ENCODE results near the gene SENP6. TPM values are rescaled to one million over a fixed set of nuclear protein-coding genes. Genes with fewer than 3 reads are reported as not detected.
"Not testable (repeated sequence)": the region's sequence is repeated elsewhere in the genome, so short reads cannot be mapped to it uniquely, and the experiment has no call there.

The SENP6 gene
- polyA plus RNA-seq, 1 experiment = 9.9 TPM

GRCh38 chr6:75666592-75666991 lies 64.9 kb downstream of the SENP6 start:
- no peak for TF ChIP-seq CTCF (IDR thresholded peaks at IDR 0.05; ENCODE audit: insufficient read depth, low read depth, low read length)
- ChIA-PET POLR2A (no interaction called here), CTCF (no interaction called here)
- no peaks in the 10 kb centered on the region for H3K27me3 ChIP-seq (ENCODE audit: control insufficient read depth, insufficient read depth, low read length)
- peaks cover 2% of the 10 kb centered on the region for H3K36me3 ChIP-seq (ENCODE audit: control insufficient read depth, insufficient read depth, low read length)
- DNase-seq (ENCODE audit: low read depth) = no peak
- no peak overlapping the region for H3K4me3 ChIP-seq (ENCODE audit: low read depth, low read length)

DNA sequence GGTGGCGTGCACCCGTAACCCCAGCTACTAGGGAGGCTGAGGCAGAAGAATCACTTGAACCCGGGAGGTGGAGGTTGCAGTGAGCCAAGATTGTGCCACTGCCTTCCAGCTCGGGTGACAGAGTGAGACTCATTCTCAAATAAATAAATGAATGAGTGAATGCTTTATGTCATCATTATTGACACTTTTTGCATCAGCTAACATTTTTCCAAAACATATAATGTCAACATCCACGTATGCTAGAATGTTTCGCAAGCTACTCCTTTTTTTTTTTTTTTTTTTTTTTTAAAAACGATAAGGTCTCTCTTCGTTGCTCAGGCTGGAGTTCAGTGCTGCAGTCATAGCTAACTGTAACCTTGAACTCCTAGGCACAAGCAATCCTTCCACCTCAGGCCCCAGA lies 72.2 kb downstream of the SENP6 start:
- ChIA-PET POLR2A (no interaction called here), CTCF (interaction anchor here (0.6 kb wide), 1 partner anchor 1293 kb away, joined by 3 read pairs; no protein-coding TSS in a partner anchor)
- peaks cover 2% of the 10 kb centered on the region; the same call in 1 of the 2 replicates for H3K36me3 ChIP-seq (ENCODE audit: control insufficient read depth, insufficient read depth, low read length)

GRCh38 chr6:75676377-75676776 lies 74.7 kb downstream of the SENP6 start:
- peaks cover 2% of the 10 kb centered on the region for H3K36me3 ChIP-seq (ENCODE audit: control insufficient read depth, insufficient read depth, low read length)
- no peaks in the 10 kb centered on the region for H3K27me3 ChIP-seq (ENCODE audit: control insufficient read depth, insufficient read depth, low read length)
- DNase-seq (ENCODE audit: low read depth) = no peak
- POLR2A ChIA-PET = no interaction called here
- CTCF ChIA-PET = no interaction called here
- no peak overlapping the region for H3K4me3 ChIP-seq (ENCODE audit: low read depth, low read length)
- no peak for TF ChIP-seq CTCF (IDR thresholded peaks at IDR 0.05; ENCODE audit: insufficient read depth, low read depth, low read length)

More for the DNA sequence above, 72.2 kb downstream of the SENP6 start:
- Histone ChIP-seq H3K4me3 (ENCODE audit: low read depth, low read length) (no peak overlapping the region), H3K27me3 (ENCODE audit: control insufficient read depth, insufficient read depth, low read length) (no peaks in the 10 kb centered on the region)
- TF ChIP-seq CTCF (IDR thresholded peaks at IDR 0.05; ENCODE audit: insufficient read depth, low read depth, low read length) = no peak
- no peak for DNase-seq (ENCODE audit: low read depth)

- POLR2A ChIA-PET; H3K27me3 ChIP-seq (ENCODE audit: control insufficient read depth, insufficient read depth, low read length); H3K4me3 ChIP-seq (ENCODE audit: low read depth, low read length); H3K36me3 ChIP-seq (ENCODE audit: control insufficient read depth, insufficient read depth, low read length); DNase-seq (ENCODE audit: low read depth); CTCF ChIA-PET: not testable (repeated sequence)
These were observed 80.9 kb downstream of the SENP6 start for GRCh38 chr6:75682548-75682947.

DNA sequence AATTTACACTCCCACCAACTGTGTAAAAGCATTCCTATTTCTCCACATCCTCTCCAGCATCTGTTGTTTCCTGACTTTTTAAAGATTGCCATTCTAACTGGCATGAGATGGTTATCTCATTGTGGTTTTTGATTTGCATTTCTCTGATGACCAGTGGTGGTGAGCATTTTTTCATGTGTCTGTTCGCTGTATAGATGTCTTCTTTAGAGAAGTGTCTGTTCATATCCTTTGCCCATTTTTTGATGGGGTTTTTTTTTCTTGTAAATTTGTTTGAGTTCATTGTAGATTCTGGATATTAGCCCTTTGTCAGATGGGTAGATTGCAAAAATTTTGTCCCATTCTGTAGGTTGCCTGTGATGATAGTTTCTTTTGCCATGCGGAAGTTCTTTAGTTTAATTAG lies 81.3 kb downstream of the SENP6 start:
- H3K4me3 ChIP-seq (ENCODE audit: low read depth, low read length); CTCF ChIA-PET; H3K36me3 ChIP-seq (ENCODE audit: control insufficient read depth, insufficient read depth, low read length); POLR2A ChIA-PET; DNase-seq (ENCODE audit: low read depth); H3K27me3 ChIP-seq (ENCODE audit: control insufficient read depth, insufficient read depth, low read length): not testable (repeated sequence)

DNA sequence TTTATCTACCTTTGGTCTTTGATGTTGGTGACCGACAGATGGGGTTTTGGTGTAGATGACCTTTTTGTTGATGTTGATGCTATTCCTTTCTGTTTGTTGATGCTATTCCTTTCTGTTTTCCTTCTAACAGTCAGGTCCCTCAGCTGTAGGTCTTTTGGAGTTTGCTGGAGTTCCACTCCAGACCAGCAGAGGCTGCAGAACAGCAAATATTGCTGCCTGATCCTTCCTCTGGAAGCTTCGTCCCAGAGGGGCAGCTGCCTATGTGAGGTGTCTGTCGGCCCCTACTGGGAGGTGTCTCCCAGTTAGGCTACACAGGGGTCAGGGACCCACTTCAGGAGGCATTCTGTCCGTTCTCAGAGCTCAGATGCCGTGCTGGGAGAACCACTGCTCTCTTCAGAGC lies 85.9 kb downstream of the SENP6 start:
- POLR2A ChIA-PET; H3K36me3 ChIP-seq (ENCODE audit: control insufficient read depth, insufficient read depth, low read length): not testable (repeated sequence)

DNA sequence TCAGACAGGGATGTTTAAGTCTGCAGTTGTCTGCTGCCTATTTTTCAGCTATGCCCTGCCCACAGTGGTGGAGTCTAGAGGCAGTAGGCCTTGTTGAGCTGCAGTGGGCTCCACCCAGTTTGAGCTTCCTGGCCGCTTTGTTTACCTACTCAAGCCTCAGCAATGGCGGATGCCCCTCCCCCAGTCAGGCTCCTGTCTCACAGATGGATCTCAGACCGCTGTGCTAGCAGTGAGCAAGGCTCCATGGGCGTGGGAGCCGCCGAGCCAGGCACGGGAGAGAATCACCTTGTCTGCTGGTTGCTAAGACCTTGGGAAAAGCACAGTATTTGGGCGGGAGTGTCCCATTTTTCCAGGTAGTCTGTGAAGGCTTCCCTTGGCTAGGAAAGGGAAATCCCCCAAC lies 86.3 kb downstream of the SENP6 start:
- POLR2A ChIA-PET; H3K27me3 ChIP-seq (ENCODE audit: control insufficient read depth, insufficient read depth, low read length); DNase-seq (ENCODE audit: low read depth); H3K4me3 ChIP-seq (ENCODE audit: low read depth, low read length); H3K36me3 ChIP-seq (ENCODE audit: control insufficient read depth, insufficient read depth, low read length): not testable (repeated sequence)
- CTCF ChIA-PET = interaction anchor here (1.1 kb wide), 1 partner anchor 19 kb away, joined by 3 read pairs; no protein-coding TSS in a partner anchor

More for the DNA sequence above, 85.9 kb downstream of the SENP6 start:
- H3K27me3 ChIP-seq (ENCODE audit: control insufficient read depth, insufficient read depth, low read length); H3K4me3 ChIP-seq (ENCODE audit: low read depth, low read length); DNase-seq (ENCODE audit: low read depth): not testable (repeated sequence)
- CTCF ChIA-PET = interaction anchor here (1.1 kb wide), 1 partner anchor 19 kb away, joined by 3 read pairs; no protein-coding TSS in a partner anchor
